ENCODE results near the gene EYA2.

GRCh38 chr20:47030271-47030810, 135.7 kb downstream of the EYA2 start:
- TF ChIP-seq CTCF (IDR thresholded peaks at IDR 0.05) = no peak
- TF ChIP-seq POLR2A (IDR thresholded peaks at IDR 0.05) = no peak

Measured in heart left ventricle (tissue), 13 donors.